Endothelial cell (in vitro differentiated cells): ENCODE results near the gene OCA2. TPM values are rescaled to one million over a fixed set of nuclear protein-coding genes. Genes with fewer than 3 reads are reported as not detected.

Experiments
- DNase-seq: peaks from one replicate; pipeline ENCODE4 v3.0.0; 2021; ENCODE audit warnings: low spot score
- H3K27ac Mint-ChIP-seq: one replicate; pipeline ENCODE4 v1.8.0; 2021; ENCODE audit warnings: mixed read lengths, inconsistent platforms; ENCODE audit not compliant: unreplicated experiment
- H3K27me3 Mint-ChIP-seq: one replicate; pipeline ENCODE4 v1.8.0; 2021; ENCODE audit warnings: mild to moderate bottlenecking, moderate library complexity, mixed read lengths, inconsistent platforms; ENCODE audit not compliant: unreplicated experiment
- H3K36me3 Mint-ChIP-seq: one replicate; pipeline ENCODE4 v1.8.0; 2021; ENCODE audit warnings: mild to moderate bottlenecking, low read depth, mixed read lengths, inconsistent platforms; ENCODE audit not compliant: unreplicated experiment
- H3K4me1 Mint-ChIP-seq: one replicate; pipeline ENCODE4 v1.8.0; 2021; ENCODE audit warnings: mild to moderate bottlenecking, mixed read lengths, inconsistent platforms; ENCODE audit not compliant: unreplicated experiment
- H3K4me3 Mint-ChIP-seq: one replicate; pipeline ENCODE4 v1.8.0; 2021; ENCODE audit warnings: mild to moderate bottlenecking, mixed read lengths, inconsistent platforms; ENCODE audit not compliant: unreplicated experiment
- H3K9me3 Mint-ChIP-seq: one replicate; pipeline ENCODE4 v1.8.0; 2021; ENCODE audit warnings: mixed read lengths, inconsistent platforms; ENCODE audit not compliant: unreplicated experiment
- total RNA-seq: library from RNA; stranded (reverse); fragmentation: NEBNext Ultra II Directional; extraction: Animal tissue kit (Norgen Biotek cat#: 25700); gene quantifications from one replicate; pipeline ENCODE4 v1.2.1, GENCODE V29; 2021; ENCODE audit not compliant: unreplicated experiment
- TF ChIP-seq, protein P1 (sequence below): fragments of 200-600 bp; sonication (generic); IDR thresholded peaks from one replicate; pipeline ENCODE4 v1.5.0; 2021; ENCODE audit warnings: antibody characterized with exemption; ENCODE audit not compliant: unreplicated experiment

The OCA2 gene
- total RNA-seq, 1 donor from 2014 or later, result not detected

DNA sequence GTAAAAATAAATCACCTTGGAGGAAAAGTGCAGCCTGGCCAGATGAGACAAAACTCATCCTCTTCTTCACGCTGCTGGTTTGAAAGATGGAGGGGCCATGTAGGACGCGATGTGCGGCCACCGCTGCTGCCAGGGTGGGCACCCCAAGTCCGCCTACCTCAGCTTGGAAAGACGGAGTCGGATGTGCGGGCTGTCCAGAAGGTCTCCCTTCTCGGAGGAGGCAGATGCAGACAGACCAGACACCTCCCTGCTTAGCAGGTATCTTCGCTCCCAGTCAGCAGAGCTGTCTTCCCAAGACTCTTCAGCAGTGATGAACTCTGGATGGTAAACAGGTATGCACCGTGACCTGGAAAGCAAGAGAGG is 71.4 kb downstream of the OCA2 start:
- TF ChIP-seq, protein P1, sequence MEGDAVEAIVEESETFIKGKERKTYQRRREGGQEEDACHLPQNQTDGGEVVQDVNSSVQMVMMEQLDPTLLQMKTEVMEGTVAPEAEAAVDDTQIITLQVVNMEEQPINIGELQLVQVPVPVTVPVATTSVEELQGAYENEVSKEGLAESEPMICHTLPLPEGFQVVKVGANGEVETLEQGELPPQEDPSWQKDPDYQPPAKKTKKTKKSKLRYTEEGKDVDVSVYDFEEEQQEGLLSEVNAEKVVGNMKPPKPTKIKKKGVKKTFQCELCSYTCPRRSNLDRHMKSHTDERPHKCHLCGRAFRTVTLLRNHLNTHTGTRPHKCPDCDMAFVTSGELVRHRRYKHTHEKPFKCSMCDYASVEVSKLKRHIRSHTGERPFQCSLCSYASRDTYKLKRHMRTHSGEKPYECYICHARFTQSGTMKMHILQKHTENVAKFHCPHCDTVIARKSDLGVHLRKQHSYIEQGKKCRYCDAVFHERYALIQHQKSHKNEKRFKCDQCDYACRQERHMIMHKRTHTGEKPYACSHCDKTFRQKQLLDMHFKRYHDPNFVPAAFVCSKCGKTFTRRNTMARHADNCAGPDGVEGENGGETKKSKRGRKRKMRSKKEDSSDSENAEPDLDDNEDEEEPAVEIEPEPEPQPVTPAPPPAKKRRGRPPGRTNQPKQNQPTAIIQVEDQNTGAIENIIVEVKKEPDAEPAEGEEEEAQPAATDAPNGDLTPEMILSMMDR, result no peak
- Mint-ChIP-seq H3K27me3 (peaks cover 6% of the 10 kb centered on the region), H3K9me3 (no peaks in the 10 kb centered on the region), H3K4me3 (no peak overlapping the region), H3K36me3 (no peaks in the 10 kb centered on the region), H3K4me1 (no peaks in the 10 kb centered on the region), H3K27ac (no peak overlapping the region)
- DNase-seq, result no peak

DNA sequence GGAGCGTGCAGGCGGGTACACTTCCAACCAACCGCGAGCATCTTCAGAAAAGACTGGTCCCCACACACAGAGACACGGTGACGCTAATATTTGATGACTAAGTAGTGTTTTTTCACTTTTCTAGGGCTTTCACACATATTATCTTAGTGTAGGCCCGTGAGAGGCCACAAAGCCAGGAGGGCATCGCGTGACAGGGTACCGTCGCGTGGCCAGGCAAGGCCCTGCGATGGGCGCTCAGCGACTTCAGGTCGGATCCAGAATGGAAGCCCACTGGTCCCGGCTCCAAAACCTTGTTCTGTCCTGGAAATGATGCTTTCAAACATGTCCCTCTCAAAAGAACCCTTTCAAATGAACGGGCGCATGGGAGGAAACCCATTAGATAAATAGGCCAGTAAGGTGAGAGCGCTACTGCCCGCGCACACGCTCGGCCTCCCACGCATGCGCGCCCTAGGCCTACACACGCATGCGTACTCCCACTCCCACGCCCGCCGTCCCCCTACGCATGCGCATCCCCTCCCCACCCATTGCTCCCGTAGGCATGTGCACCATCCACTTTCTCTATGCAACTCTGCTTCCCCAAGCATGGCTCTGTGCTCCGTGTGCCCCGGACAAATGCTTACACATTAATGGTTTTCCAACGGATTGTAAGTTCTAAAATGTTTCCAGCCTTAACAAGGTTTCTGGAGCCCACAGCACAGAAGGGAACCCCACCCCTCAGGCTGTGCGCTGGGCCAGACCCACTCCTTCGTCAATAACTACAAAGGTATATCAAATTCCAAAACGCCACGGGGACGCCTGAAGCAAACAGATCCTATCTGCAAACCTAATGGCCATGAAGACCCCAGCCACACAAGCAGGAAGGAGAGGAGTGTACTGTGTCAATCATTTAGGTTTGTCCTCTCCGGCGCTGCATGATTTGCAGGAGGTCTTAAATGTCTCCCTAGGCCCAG is 72.1 kb downstream of the OCA2 start:
- Mint-ChIP-seq H3K4me1 (no peaks in the 10 kb centered on the region), H3K27ac (no peak overlapping the region), H3K27me3 (peaks cover 6% of the 10 kb centered on the region), H3K9me3 (no peaks in the 10 kb centered on the region), H3K4me3 (no peak overlapping the region), H3K36me3 (no peaks in the 10 kb centered on the region)
- TF ChIP-seq, protein P1, result no peak
- DNase-seq, result no peak

DNA sequence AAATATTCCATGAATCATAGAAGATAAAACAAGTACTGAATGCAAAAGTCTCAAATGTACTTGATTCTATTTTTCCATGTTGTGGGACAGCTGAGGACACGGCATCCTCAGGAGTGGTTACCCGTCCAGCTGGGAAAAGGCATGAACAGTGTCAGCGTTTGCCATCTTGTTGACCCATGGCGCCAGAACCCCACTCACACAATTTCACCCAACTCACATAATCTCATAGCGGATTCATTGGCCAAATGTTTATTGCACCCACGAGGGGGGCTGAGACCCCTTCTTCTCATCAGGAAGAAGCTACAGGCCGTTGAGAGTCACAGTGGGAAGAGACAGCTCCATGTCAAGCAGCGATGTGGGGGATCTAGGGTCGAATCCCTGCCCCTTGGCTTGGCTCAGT is 72.9 kb downstream of the OCA2 start:
- Mint-ChIP-seq H3K4me1 (no peaks in the 10 kb centered on the region), H3K27me3 (peaks cover 6% of the 10 kb centered on the region), H3K27ac (no peak overlapping the region), H3K4me3 (no peak overlapping the region), H3K36me3 (no peaks in the 10 kb centered on the region), H3K9me3 (no peaks in the 10 kb centered on the region)
- no peak for DNase-seq
- TF ChIP-seq, protein P1, result no peak

DNA sequence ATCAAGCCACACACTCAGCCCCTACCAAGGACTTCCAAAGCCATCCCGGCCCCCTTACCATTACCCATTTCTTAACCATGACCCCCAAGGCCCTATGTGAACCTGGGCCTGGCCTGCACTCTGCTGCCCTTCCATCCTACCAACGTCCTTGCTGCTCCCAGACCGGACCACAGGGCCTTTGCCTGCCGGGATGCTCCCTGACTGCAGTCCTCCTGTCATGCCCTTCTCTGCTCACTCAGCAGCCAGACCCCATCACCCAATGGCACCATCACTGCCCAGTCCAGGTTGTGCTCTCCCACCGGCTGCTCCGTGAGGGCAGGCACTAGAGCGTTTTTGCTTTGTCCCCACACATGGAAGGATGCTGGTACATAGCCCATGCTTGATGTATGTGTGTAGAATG is 73.7 kb downstream of the OCA2 start:
- Mint-ChIP-seq H3K9me3 (no peaks in the 10 kb centered on the region), H3K4me3 (no peak overlapping the region)
- DNase-seq, result no peak

DNA sequence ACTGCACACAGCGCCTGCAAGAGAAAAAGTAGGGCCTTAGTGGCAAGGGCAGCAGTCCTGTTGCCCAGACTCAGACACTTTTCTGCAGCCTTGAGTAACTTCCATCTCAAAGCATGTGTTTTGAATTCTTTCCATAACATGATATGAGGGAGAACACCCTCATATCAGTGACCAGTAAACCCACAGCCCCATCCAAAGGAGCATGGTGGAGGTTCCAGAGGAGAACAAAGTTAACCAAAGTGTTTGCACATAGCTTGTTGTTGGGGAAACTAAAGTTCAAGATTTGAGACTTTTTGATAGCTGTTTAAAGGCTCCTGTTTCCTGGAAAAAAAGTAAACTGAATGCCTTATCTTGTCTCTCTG is 74.2 kb downstream of the OCA2 start:
- no peaks in the 10 kb centered on the region for H3K36me3 Mint-ChIP-seq
- H3K27ac Mint-ChIP-seq, result no peak overlapping the region
- no peak overlapping the region for H3K4me3 Mint-ChIP-seq
- no peaks in the 10 kb centered on the region for H3K9me3 Mint-ChIP-seq
- peaks cover 6% of the 10 kb centered on the region for H3K27me3 Mint-ChIP-seq
- DNase-seq, result no peak
- H3K4me1 Mint-ChIP-seq, result no peaks in the 10 kb centered on the region
- TF ChIP-seq, protein P1, result no peak

More for the DNA sequence above, 73.7 kb downstream of the OCA2 start:
- Mint-ChIP-seq H3K4me1 (no peaks in the 10 kb centered on the region), H3K36me3 (no peaks in the 10 kb centered on the region), H3K27me3 (peaks cover 6% of the 10 kb centered on the region), H3K27ac (no peak overlapping the region)
- TF ChIP-seq, protein P1, result no peak
